ENCODE measurements around the gene FNDC3A. TPM values are rescaled to one million over a fixed set of nuclear protein-coding genes. Genes with fewer than 3 reads are reported as not detected.
"Not testable (repeated sequence)": the region's sequence is repeated elsewhere in the genome, so short reads cannot be mapped to it uniquely, and the experiment has no call there.

The FNDC3A gene
- total RNA-seq, 1 donor from 2014 or later, result 69.3 TPM

- peaks cover 29% of the 10 kb centered on the region for H3K36me3 ChIP-seq
- no peak for DNase-seq (ENCODE audit: low spot score)
- no peaks in the 10 kb centered on the region for H3K9me3 ChIP-seq (ENCODE audit: low read depth)
- no peaks in the 10 kb centered on the region for H3K27me3 Mint-ChIP-seq (ENCODE audit: insufficient read depth, low read depth)
- no peak overlapping the region for H3K4me3 ChIP-seq
- no peak overlapping the region for H3K4me2 ChIP-seq
- peaks cover 31% of the 10 kb centered on the region for H3K36me3 Mint-ChIP-seq
- H2AFZ ChIP-seq (replicated peaks), result no peak overlapping the region
- no peak overlapping the region for H3K9ac ChIP-seq
- no peaks in the 10 kb centered on the region for H3K27me3 ChIP-seq
- peaks cover 13% of the 10 kb centered on the region for H4K20me1 ChIP-seq (ENCODE audit: low read depth)
- H3K4me3 Mint-ChIP-seq, result no peak overlapping the region
- peaks cover 29% of the 10 kb centered on the region for H3K79me2 ChIP-seq (ENCODE audit: low read depth)
- no peak for TF ChIP-seq EZH2phosphoT487 (IDR thresholded peaks at IDR 0.05)
- TF ChIP-seq EZH2 (IDR thresholded peaks at IDR 0.05), result no peak
- no peak for TF ChIP-seq CTCF (IDR thresholded peaks at IDR 0.05)
- no peaks in the 10 kb centered on the region for H3K4me1 ChIP-seq
- H3F3A ChIP-seq (ENCODE audit: low read depth), result no peaks in the 10 kb centered on the region
- no peak overlapping the region for H3K27ac ChIP-seq
- H3K4me1 Mint-ChIP-seq, result no peaks in the 10 kb centered on the region
- H3K27ac Mint-ChIP-seq, result no peak overlapping the region
- no peaks in the 10 kb centered on the region for H3K9me3 Mint-ChIP-seq
These were observed 156.8 kb downstream of the FNDC3A start for GRCh38 chr13:49132479-49133002.

- Histone ChIP-seq H3K27me3 (no peaks in the 10 kb centered on the region), H3K9me3 (ENCODE audit: low read depth) (no peaks in the 10 kb centered on the region), H3K4me3 (no peak overlapping the region), H3K27ac (no peak overlapping the region), H3K36me3 (peaks cover 33% of the 10 kb centered on the region), H3K4me1 (no peaks in the 10 kb centered on the region), H3K9ac (no peak overlapping the region), H2AFZ (replicated peaks) (no peak overlapping the region), H4K20me1 (ENCODE audit: low read depth) (no peaks in the 10 kb centered on the region), H3K4me2 (no peak overlapping the region), H3F3A (ENCODE audit: low read depth) (no peaks in the 10 kb centered on the region), H3K79me2 (ENCODE audit: low read depth) (peaks cover 18% of the 10 kb centered on the region)
- no peaks in the 10 kb centered on the region for H3K4me1 Mint-ChIP-seq
- DNase-seq (ENCODE audit: low spot score), result no peak
- H3K27me3 Mint-ChIP-seq (ENCODE audit: insufficient read depth, low read depth), result no peaks in the 10 kb centered on the region
- no peak overlapping the region for H3K27ac Mint-ChIP-seq
- H3K4me3 Mint-ChIP-seq, result no peak overlapping the region
- peaks cover 39% of the 10 kb centered on the region for H3K36me3 Mint-ChIP-seq
- no peak for TF ChIP-seq EZH2phosphoT487 (IDR thresholded peaks at IDR 0.05)
- no peak for TF ChIP-seq CTCF (IDR thresholded peaks at IDR 0.05)
- TF ChIP-seq EZH2 (IDR thresholded peaks at IDR 0.05), result no peak
- H3K9me3 Mint-ChIP-seq, result no peaks in the 10 kb centered on the region
These were observed 158.6 kb downstream of the FNDC3A start for GRCh38 chr13:49134305-49134704.

GRCh38 chr13:49137138-49137643 is 161.5 kb downstream of the FNDC3A start:
- not testable (repeated sequence) for H4K20me1 ChIP-seq (ENCODE audit: low read depth); H3K27me3 Mint-ChIP-seq (ENCODE audit: insufficient read depth, low read depth); H3K4me3 Mint-ChIP-seq; H2AFZ ChIP-seq (replicated peaks); H3K9ac ChIP-seq; H3K9me3 ChIP-seq (ENCODE audit: low read depth); H3K4me3 ChIP-seq; H3K27me3 ChIP-seq; H3K27ac Mint-ChIP-seq; DNase-seq (ENCODE audit: low spot score); H3K4me1 Mint-ChIP-seq; H3K27ac ChIP-seq; H3K9me3 Mint-ChIP-seq; H3K79me2 ChIP-seq (ENCODE audit: low read depth); H3K4me1 ChIP-seq; H3F3A ChIP-seq (ENCODE audit: low read depth); H3K4me2 ChIP-seq
- H3K36me3 Mint-ChIP-seq, result peaks cover 37% of the 10 kb centered on the region
- peaks cover 29% of the 10 kb centered on the region for H3K36me3 ChIP-seq

- Histone ChIP-seq H3K79me2 (ENCODE audit: low read depth) (no peaks in the 10 kb centered on the region), H3K4me1 (no peaks in the 10 kb centered on the region), H3K27me3 (no peaks in the 10 kb centered on the region), H3F3A (ENCODE audit: low read depth) (no peaks in the 10 kb centered on the region), H2AFZ (replicated peaks) (no peak overlapping the region), H3K9me3 (ENCODE audit: low read depth) (no peaks in the 10 kb centered on the region), H3K9ac (no peak overlapping the region), H3K36me3 (peaks cover 12% of the 10 kb centered on the region), H3K4me3 (no peak overlapping the region), H4K20me1 (ENCODE audit: low read depth) (peaks cover 4% of the 10 kb centered on the region), H3K27ac (no peak overlapping the region), H3K4me2 (no peak overlapping the region)
- TF ChIP-seq EZH2 (IDR thresholded peaks at IDR 0.05) (no peak), CTCF (IDR thresholded peaks at IDR 0.05) (no peak), EZH2phosphoT487 (IDR thresholded peaks at IDR 0.05) (no peak)
- Mint-ChIP-seq H3K9me3 (no peaks in the 10 kb centered on the region), H3K4me1 (peaks cover 5% of the 10 kb centered on the region), H3K36me3 (peaks cover 39% of the 10 kb centered on the region), H3K27ac (peak overlapping the region; percentile 8), H3K27me3 (ENCODE audit: insufficient read depth, low read depth) (no peaks in the 10 kb centered on the region), H3K4me3 (no peak overlapping the region)
- no peak for DNase-seq (ENCODE audit: low spot score)
These were observed 165.3 kb downstream of the FNDC3A start for GRCh38 chr13:49140910-49141611.

Data from neural progenitor cell (in vitro differentiated cells).